ENCODE data around the gene GALNT9. TPM values are rescaled to one million over a fixed set of nuclear protein-coding genes. Genes with fewer than 3 reads are reported as not detected.
"Not testable (repeated sequence)": the region's sequence is repeated elsewhere in the genome, so short reads cannot be mapped to it uniquely, and the experiment has no call there.

Gene GALNT9
- total RNA-seq, 1 donor, result not detected

DNA sequence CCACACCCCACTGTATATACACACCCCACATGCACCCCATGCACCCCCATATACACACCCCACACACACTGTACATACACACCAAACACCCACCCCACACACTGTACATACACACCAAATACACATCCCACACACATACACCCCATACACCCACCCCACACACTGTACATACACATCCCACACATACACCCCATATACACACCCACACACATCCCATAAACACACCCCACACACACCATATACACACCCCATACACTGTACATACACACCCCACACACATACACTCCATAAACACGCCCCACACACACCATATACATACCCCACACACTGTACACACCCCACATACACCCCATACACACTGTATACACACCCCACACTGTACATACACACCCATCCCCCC lies 102.8 kb downstream of the GALNT9 start:
- H3K4me3 ChIP-seq (ENCODE audit: low read depth, low read length), result no peak overlapping the region
- TF ChIP-seq, protein P1, sequence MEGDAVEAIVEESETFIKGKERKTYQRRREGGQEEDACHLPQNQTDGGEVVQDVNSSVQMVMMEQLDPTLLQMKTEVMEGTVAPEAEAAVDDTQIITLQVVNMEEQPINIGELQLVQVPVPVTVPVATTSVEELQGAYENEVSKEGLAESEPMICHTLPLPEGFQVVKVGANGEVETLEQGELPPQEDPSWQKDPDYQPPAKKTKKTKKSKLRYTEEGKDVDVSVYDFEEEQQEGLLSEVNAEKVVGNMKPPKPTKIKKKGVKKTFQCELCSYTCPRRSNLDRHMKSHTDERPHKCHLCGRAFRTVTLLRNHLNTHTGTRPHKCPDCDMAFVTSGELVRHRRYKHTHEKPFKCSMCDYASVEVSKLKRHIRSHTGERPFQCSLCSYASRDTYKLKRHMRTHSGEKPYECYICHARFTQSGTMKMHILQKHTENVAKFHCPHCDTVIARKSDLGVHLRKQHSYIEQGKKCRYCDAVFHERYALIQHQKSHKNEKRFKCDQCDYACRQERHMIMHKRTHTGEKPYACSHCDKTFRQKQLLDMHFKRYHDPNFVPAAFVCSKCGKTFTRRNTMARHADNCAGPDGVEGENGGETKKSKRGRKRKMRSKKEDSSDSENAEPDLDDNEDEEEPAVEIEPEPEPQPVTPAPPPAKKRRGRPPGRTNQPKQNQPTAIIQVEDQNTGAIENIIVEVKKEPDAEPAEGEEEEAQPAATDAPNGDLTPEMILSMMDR (IDR thresholded peaks at IDR 0.05; ENCODE audit: insufficient read depth, low read depth, low read length), result no peak
- DNase-seq (ENCODE audit: low read depth), result no peak

DNA sequence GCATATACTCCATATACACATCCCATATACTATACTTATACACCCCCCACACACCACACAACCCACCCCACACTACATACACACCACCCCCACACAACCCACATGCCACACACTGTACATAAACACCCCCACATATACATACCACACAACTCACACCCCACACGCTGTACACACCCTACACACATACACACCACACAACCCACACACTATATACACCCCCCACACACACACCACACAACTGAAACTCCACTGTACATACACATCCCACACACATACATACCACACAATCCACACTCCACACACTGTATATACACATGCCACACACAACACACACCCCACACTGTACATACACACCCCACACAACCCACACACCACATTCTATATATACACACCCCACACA lies 104.2 kb downstream of the GALNT9 start:
- H3K4me3 ChIP-seq (ENCODE audit: low read depth, low read length), result no peak overlapping the region
- TF ChIP-seq, protein P1 (IDR thresholded peaks at IDR 0.05; ENCODE audit: insufficient read depth, low read depth, low read length), result no peak
- DNase-seq (ENCODE audit: low read depth), result no peak

DNA sequence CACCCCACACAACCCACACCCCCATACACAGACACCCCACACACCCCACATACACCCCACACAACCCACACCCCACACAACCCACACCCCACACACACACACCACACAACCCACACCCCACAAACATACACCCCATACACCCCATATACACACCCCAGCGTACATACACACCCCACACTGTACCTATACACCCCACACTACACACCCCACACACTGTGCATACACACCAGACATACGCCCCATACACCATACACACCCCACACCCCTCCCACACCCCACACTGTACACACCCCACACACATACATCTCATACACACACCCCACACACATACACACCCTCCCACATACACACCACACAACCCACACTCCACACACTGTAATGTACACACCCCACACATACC lies 104.9 kb downstream of the GALNT9 start:
- no peak overlapping the region for H3K4me3 ChIP-seq (ENCODE audit: low read depth, low read length)
- DNase-seq (ENCODE audit: low read depth), result no peak
- TF ChIP-seq, protein P1 (IDR thresholded peaks at IDR 0.05; ENCODE audit: insufficient read depth, low read depth, low read length), result no peak

DNA sequence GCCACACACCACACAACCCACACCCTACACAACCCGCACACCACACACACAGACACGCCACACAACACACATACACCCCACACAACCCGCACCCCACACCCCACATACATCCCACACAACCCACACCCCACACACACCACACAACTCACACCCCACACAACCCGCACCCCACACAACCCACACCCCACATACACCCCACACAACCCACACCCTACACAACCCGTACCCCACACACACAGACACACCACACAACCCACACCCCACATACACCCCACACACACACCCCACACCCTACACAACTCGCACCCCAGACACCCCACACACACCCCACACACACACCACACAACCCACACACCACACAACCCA lies 106.6 kb downstream of the GALNT9 start:
- TF ChIP-seq, protein P1 (IDR thresholded peaks at IDR 0.05; ENCODE audit: insufficient read depth, low read depth, low read length), result no peak
- no peak for DNase-seq (ENCODE audit: low read depth)
- no peak overlapping the region for H3K4me3 ChIP-seq (ENCODE audit: low read depth, low read length)

DNA sequence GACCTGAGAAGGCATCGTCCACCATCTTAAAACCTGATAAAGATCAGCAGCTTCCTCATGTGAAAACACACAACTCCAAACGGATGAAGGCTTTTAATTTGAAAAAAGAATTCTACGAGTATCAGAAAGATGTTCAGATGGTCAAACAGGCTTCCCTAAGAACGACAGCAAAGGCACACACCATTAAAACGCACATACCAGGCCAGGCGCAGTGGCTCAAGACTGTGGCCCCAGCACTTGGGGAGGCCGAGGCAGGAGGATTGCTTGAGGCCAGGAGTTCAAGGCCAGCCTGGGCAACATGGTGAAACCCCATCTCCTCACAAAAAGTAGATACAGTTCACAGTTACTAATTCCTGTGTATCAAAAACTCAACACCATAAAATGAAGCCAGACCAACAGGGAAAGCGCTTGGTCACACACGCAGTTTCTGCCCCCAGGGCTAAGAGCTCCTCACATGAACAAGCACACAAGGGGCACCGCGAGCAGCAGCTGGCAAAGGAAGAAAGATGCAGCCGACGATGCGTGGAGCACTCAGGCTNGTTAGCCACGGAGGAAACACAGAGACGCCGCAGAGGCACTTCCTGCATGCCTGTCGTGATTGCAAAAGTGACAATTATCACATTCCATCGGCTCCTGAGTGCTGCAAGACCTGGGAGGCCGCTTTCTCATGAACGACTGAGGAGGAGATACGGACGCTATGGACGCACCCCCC lies 107.1 kb downstream of the GALNT9 start:
- peak; percentile 14 for DNase-seq (ENCODE audit: low read depth)
- H3K4me3 ChIP-seq (ENCODE audit: low read depth, low read length), result no peak overlapping the region
- TF ChIP-seq, protein P1 (IDR thresholded peaks at IDR 0.05; ENCODE audit: insufficient read depth, low read depth, low read length), result no peak

DNA sequence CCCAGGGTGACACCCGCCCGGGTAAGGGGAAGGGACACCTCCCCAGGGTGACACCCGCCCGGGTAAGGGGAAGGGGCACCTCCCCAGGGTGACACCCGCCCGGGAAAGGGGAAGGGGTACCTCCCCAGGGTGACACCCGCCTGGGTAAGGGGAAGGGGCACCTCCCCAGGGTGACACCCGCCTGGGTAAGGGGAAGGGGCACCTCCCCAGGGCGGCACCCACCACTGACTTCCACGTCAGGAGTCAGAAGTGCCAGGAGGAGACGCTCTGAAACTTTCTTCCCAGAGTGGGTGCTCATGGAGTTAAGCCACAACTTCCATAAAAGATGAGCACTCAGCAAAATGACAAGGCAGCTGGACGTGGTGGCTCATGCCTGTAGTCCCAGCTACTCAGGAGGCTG lies 109.6 kb downstream of the GALNT9 start:
- DNase-seq (ENCODE audit: low read depth); H3K4me3 ChIP-seq (ENCODE audit: low read depth, low read length): not testable (repeated sequence)

DNA sequence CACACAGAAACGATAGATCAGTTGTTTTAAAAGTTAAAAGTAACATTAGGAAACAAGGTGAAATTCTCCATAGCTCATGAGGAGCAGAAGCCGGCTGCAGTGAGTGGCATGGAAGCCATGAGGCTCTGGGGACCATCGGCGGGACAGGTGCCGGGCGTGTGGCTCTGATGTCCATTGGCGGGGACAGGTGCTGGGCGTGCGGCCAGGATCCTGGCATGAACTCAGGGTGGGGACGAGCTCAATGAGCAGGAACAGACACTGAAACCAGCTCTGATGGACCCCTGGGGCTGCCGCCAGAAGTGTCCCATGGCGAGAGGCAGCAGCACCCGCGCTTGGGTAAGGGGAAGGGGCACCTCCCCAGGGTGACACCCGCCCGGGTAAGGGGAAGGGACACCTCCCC lies 110.1 kb downstream of the GALNT9 start:
- DNase-seq (ENCODE audit: low read depth), result no peak
- no peak overlapping the region for H3K4me3 ChIP-seq (ENCODE audit: low read depth, low read length)
- TF ChIP-seq, protein P1 (IDR thresholded peaks at IDR 0.05; ENCODE audit: insufficient read depth, low read depth, low read length), result no peak
